SK-N-SH treated with all-trans-retinoic acid at 6 μM for 48 hours (cell line): Measurements from ENCODE around the gene KIR3DL1.
"Not testable (repeated sequence)": the region's sequence is repeated elsewhere in the genome, so short reads cannot be mapped to it uniquely, and the experiment has no call there.

Source experiments
- ATAC-seq: fragments of 200-7000 bp; cut with Tn5 transposase; 3 replicates; pipeline ENCODE4 v1.9.1; 2020; ENCODE audit warnings: mild to moderate bottlenecking, moderate library complexity
- ARNTL ChIP-seq: fragments of 450-650 bp; formaldehyde crosslinking; IDR thresholded peaks from 2 replicates; pipeline ENCODE4 v1.5.0; 2020; ENCODE audit warnings: low read depth, mild to moderate bottlenecking, moderate library complexity, borderline replicate concordance
- BACH2 ChIP-seq: fragments of 250-450 bp; sonication (Bioruptor Pico); IDR thresholded peaks from 2 replicates; pipeline ENCODE4 v1.9.0; 2021; ENCODE audit warnings: mild to moderate bottlenecking, borderline replicate concordance
- CSDC2 ChIP-seq: fragments of 250-450 bp; sonication (Bioruptor Pico); IDR thresholded peaks from 2 replicates; pipeline ENCODE4 v1.5.0; 2020; ENCODE audit warnings: mild to moderate bottlenecking, moderate library complexity
- OSR1 ChIP-seq: fragments of 250-450 bp; sonication (Bioruptor Pico); IDR thresholded peaks from 2 replicates; pipeline ENCODE4 v1.8.0; 2022; ENCODE audit warnings: moderate library complexity, mild to moderate bottlenecking, inconsistent platforms
- PPARA ChIP-seq: fragments of 250-450 bp; sonication (Bioruptor Pico); IDR thresholded peaks from 2 replicates; pipeline ENCODE4 v1.5.0; 2020; ENCODE audit warnings: mild to moderate bottlenecking, borderline replicate concordance
- SNAI2 ChIP-seq: fragments of 250-450 bp; sonication (Bioruptor Pico); IDR thresholded peaks from 2 replicates; pipeline ENCODE4 v1.5.0; 2020; ENCODE audit warnings: mild to moderate bottlenecking, moderate library complexity
- ZC3H10 ChIP-seq: fragments of 250-450 bp; sonication (Bioruptor Pico); IDR thresholded peaks from 2 replicates; pipeline ENCODE4 v1.5.1; 2021; ENCODE audit warnings: mild to moderate bottlenecking, moderate library complexity
- ZFP3 ChIP-seq: fragments of 250-450 bp; sonication (Bioruptor Pico); IDR thresholded peaks from 2 replicates; pipeline ENCODE4 v1.5.0; 2020; ENCODE audit warnings: mild to moderate bottlenecking, moderate library complexity
- ZFP30 ChIP-seq: fragments of 450-650 bp; formaldehyde crosslinking; IDR thresholded peaks from 2 replicates; pipeline ENCODE4 v1.5.0; 2022; ENCODE audit warnings: mild to moderate bottlenecking, moderate library complexity
- ZNF565 ChIP-seq: fragments of 450-650 bp; formaldehyde crosslinking; conservative IDR thresholded peaks from 2 replicates; pipeline ENCODE4 v1.5.0; 2020; ENCODE audit warnings: low read depth, mild to moderate bottlenecking, moderate library complexity
- ZNF70 ChIP-seq: fragments of 450-650 bp; formaldehyde crosslinking; IDR thresholded peaks from 2 replicates; pipeline ENCODE4 v1.5.0; 2020; ENCODE audit warnings: mild to moderate bottlenecking, moderate library complexity
- ZNF8 ChIP-seq: fragments of 450-650 bp; formaldehyde crosslinking; IDR thresholded peaks from 2 replicates; pipeline ENCODE4 v1.5.0; 2020; ENCODE audit warnings: mild to moderate bottlenecking, moderate library complexity
- TF ChIP-seq, protein P1 (sequence below): fragments of 250-450 bp; sonication (Bioruptor Pico); IDR thresholded peaks from 2 replicates; pipeline ENCODE4 v1.5.1; 2021; ENCODE audit warnings: mild to moderate bottlenecking, moderate library complexity
- TF ChIP-seq, protein P2 (sequence below): fragments of 250-450 bp; sonication (Bioruptor Pico); IDR thresholded peaks from 2 replicates; pipeline ENCODE4 v1.5.1; 2020; ENCODE audit warnings: low read depth, mild to moderate bottlenecking, moderate library complexity
- TF ChIP-seq, protein P3 (sequence below): fragments of 250-450 bp; sonication (Bioruptor Pico); IDR thresholded peaks from 2 replicates; pipeline ENCODE4 v1.8.0; 2021; ENCODE audit warnings: low read depth, mild to moderate bottlenecking, moderate library complexity, borderline replicate concordance
- TF ChIP-seq, protein P4 (sequence below): fragments of 250-450 bp; sonication (Bioruptor Pico); IDR thresholded peaks from 2 replicates; pipeline ENCODE4 v1.5.0; 2020; ENCODE audit warnings: mild to moderate bottlenecking, moderate library complexity
- TF ChIP-seq, protein P5 (sequence below): fragments of 250-450 bp; sonication (Bioruptor Pico); IDR thresholded peaks from 2 replicates; pipeline ENCODE4 v1.8.0; 2020; ENCODE audit warnings: mild to moderate bottlenecking, moderate library complexity, borderline replicate concordance

The KIR3DL1 gene

DNA sequence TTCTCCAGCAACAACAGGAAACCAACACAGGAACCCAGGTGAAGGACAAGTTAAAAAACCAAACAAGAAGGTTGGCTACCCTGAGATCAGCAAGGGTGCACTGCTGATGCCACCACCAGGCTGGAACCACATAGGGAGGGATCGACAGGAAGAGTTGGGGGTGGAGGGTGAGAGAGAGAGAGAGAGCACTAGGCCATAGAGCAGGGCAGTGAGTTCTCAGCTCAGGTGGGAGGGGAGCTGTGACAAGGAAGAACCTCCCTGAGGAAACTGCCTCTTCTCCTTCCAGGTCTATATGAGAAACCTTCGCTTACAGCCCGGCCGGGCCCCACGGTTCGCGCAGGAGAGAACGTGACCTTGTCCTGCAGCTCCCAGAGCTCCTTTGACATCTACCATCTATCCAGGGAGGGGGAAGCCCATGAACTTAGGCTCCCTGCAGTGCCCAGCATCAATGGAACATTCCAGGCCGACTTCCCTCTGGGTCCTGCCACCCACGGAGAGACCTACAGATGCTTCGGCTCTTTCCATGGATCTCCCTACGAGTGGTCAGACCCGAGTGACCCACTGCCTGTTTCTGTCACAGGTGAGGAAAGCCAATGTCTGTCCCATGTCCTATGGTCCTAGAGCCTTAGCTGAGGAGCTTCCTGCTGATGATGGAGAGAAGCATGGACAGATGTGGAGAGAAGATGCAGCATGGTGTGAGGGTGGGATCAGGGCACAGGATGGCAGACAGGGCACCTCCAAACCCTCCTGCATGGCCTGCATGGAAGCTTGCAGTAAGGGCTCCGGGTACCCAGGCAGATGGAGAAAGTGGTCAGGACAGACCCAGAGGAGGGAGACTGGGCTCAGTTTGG is 10.4 kb upstream of the KIR3DL1 start (continued):
- TF ChIP-seq, protein P1, sequence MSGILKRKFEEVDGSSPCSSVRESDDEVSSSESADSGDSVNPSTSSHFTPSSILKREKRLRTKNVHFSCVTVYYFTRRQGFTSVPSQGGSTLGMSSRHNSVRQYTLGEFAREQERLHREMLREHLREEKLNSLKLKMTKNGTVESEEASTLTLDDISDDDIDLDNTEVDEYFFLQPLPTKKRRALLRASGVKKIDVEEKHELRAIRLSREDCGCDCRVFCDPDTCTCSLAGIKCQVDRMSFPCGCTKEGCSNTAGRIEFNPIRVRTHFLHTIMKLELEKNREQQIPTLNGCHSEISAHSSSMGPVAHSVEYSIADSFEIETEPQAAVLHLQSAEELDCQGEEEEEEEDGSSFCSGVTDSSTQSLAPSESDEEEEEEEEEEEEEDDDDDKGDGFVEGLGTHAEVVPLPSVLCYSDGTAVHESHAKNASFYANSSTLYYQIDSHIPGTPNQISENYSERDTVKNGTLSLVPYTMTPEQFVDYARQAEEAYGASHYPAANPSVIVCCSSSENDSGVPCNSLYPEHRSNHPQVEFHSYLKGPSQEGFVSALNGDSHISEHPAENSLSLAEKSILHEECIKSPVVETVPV (CRISPR knock-in tag), result no peak

DNA sequence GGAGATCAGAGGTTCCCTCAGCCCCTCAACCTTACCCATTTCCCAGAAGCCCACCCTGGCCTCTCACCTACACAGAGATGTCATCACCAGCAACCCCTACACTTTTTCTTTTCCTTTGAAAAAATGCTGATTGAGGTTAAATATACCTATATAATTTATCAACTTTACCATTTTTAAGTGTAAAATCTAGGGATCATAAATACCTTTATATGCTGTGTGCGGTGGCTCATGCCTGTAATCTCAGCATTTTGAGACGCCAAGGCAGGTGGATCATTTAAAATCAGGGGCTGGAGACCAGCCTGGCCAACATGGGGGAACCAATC is 9.8 kb upstream of the KIR3DL1 start:
- ATAC-seq, result no peak
- TF ChIP-seq, protein P2, sequence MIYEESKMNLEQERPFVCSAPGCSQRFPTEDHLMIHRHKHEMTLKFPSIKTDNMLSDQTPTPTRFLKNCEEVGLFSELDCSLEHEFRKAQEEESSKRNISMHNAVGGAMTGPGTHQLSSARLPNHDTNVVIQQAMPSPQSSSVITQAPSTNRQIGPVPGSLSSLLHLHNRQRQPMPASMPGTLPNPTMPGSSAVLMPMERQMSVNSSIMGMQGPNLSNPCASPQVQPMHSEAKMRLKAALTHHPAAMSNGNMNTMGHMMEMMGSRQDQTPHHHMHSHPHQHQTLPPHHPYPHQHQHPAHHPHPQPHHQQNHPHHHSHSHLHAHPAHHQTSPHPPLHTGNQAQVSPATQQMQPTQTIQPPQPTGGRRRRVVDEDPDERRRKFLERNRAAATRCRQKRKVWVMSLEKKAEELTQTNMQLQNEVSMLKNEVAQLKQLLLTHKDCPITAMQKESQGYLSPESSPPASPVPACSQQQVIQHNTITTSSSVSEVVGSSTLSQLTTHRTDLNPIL, result no peak
- no peak for TF ChIP-seq ARNTL (CRISPR knock-in tag)
- TF ChIP-seq OSR1 (CRISPR knock-in tag), result no peak
- TF ChIP-seq ZNF565 (CRISPR knock-in tag), result no peak
- no peak for TF ChIP-seq PPARA
- TF ChIP-seq, protein P3, sequence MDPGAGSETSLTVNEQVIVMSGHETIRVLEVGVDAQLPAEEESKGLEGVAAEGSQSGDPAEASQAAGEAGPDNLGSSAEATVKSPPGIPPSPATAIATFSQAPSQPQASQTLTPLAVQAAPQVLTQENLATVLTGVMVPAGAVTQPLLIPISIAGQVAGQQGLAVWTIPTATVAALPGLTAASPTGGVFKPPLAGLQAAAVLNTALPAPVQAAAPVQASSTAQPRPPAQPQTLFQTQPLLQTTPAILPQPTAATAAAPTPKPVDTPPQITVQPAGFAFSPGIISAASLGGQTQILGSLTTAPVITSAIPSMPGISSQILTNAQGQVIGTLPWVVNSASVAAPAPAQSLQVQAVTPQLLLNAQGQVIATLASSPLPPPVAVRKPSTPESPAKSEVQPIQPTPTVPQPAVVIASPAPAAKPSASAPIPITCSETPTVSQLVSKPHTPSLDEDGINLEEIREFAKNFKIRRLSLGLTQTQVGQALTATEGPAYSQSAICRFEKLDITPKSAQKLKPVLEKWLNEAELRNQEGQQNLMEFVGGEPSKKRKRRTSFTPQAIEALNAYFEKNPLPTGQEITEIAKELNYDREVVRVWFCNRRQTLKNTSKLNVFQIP, result no peak
- TF ChIP-seq ZFP30 (CRISPR knock-in tag), result no peak
- TF ChIP-seq ZNF70 (CRISPR knock-in tag), result no peak
- no peak for TF ChIP-seq SNAI2 (CRISPR knock-in tag)
- TF ChIP-seq BACH2 (CRISPR knock-in tag), result no peak
- no peak for TF ChIP-seq ZFP3 (CRISPR knock-in tag)
- no peak for TF ChIP-seq CSDC2 (CRISPR knock-in tag)
- TF ChIP-seq, protein P1 (CRISPR knock-in tag), result no peak
- no peak for TF ChIP-seq ZNF8 (CRISPR knock-in tag)
- TF ChIP-seq, protein P4, sequence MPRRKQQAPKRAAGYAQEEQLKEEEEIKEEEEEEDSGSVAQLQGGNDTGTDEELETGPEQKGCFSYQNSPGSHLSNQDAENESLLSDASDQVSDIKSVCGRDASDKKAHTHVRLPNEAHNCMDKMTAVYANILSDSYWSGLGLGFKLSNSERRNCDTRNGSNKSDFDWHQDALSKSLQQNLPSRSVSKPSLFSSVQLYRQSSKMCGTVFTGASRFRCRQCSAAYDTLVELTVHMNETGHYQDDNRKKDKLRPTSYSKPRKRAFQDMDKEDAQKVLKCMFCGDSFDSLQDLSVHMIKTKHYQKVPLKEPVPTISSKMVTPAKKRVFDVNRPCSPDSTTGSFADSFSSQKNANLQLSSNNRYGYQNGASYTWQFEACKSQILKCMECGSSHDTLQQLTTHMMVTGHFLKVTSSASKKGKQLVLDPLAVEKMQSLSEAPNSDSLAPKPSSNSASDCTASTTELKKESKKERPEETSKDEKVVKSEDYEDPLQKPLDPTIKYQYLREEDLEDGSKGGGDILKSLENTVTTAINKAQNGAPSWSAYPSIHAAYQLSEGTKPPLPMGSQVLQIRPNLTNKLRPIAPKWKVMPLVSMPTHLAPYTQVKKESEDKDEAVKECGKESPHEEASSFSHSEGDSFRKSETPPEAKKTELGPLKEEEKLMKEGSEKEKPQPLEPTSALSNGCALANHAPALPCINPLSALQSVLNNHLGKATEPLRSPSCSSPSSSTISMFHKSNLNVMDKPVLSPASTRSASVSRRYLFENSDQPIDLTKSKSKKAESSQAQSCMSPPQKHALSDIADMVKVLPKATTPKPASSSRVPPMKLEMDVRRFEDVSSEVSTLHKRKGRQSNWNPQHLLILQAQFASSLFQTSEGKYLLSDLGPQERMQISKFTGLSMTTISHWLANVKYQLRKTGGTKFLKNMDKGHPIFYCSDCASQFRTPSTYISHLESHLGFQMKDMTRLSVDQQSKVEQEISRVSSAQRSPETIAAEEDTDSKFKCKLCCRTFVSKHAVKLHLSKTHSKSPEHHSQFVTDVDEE, result no peak

DNA sequence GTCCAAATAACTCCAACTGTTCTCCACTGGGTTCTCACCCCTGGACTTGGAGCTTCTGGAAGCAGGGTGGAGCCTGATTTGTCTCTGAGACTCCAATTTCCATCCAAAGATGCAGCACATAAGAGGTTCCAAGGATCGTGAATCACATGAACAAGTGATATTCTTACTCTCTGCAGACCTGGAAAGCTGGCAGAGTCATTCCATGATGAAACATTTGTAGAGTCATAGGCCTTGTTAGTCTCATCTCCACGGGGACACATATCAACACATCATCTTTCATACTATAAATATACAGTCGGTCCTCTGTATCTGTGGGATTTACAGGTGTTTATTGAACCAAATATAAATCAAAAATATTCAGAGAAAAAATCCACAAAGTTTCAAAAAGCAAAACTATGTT is 1.7 kb upstream of the KIR3DL1 start:
- ATAC-seq, result not testable (repeated sequence)

DNA sequence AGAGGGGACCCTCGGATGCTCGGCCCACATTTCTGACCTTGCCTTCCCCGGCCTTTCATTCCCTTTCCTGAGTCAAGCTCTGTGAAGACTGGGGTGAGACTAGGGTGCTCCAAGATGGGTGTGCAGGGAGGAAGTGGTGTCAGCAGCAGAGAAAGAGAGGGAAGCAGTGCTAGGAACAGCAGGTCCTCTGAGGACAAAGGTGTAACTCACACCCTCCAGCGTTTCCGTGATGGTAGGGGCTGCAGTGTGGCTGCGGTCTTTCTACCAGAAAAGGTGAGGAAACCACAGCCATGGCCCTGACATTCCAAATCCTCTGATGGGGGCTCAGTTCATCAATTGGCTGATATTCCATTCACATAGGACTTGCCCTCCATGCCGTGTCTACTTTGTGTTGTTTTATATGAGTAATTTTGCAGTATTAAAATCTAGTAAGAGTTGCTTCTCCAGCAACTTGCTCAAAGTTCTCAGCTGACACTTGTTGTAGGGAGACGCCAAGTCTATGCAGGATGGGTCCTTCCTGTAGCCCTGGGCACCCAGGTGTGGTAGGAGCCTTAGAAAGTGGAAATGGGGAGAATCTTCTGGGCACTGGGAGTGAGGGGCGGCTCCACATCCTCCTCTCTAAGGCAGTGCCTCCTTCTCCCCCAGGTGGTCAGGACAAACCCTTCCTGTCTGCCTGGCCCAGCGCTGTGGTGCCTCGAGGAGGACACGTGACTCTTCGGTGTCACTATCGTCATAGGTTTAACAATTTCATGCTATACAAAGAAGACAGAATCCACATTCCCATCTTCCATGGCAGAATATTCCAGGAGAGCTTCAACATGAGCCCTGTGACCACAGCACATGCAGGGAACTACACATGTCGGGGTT is 1.6 kb downstream of the KIR3DL1 start:
- ATAC-seq, result no peak
- TF ChIP-seq SNAI2 (CRISPR knock-in tag) (no peak), ZNF565 (CRISPR knock-in tag) (no peak), ZFP3 (CRISPR knock-in tag) (no peak), ZC3H10 (no peak)
- TF ChIP-seq, protein P5, sequence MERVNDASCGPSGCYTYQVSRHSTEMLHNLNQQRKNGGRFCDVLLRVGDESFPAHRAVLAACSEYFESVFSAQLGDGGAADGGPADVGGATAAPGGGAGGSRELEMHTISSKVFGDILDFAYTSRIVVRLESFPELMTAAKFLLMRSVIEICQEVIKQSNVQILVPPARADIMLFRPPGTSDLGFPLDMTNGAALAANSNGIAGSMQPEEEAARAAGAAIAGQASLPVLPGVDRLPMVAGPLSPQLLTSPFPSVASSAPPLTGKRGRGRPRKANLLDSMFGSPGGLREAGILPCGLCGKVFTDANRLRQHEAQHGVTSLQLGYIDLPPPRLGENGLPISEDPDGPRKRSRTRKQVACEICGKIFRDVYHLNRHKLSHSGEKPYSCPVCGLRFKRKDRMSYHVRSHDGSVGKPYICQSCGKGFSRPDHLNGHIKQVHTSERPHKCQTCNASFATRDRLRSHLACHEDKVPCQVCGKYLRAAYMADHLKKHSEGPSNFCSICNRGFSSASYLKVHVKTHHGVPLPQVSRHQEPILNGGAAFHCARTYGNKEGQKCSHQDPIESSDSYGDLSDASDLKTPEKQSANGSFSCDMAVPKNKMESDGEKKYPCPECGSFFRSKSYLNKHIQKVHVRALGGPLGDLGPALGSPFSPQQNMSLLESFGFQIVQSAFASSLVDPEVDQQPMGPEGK (CRISPR knock-in tag), result no peak
- TF ChIP-seq, protein P3, result no peak
- TF ChIP-seq, protein P1 (CRISPR knock-in tag), result no peak
- TF ChIP-seq, protein P2, result no peak
